Measurements from ENCODE around the gene CRTC1. TPM values are rescaled to one million over a fixed set of nuclear protein-coding genes. Genes with fewer than 3 reads are reported as not detected.
"Not testable (repeated sequence)": the region's sequence is repeated elsewhere in the genome, so short reads cannot be mapped to it uniquely, and the experiment has no call there.

CRTC1 gene
- total and polyA plus RNA-seq, 8 donors: 5.2 to 18.1 (median 7.5) TPM

DNA sequence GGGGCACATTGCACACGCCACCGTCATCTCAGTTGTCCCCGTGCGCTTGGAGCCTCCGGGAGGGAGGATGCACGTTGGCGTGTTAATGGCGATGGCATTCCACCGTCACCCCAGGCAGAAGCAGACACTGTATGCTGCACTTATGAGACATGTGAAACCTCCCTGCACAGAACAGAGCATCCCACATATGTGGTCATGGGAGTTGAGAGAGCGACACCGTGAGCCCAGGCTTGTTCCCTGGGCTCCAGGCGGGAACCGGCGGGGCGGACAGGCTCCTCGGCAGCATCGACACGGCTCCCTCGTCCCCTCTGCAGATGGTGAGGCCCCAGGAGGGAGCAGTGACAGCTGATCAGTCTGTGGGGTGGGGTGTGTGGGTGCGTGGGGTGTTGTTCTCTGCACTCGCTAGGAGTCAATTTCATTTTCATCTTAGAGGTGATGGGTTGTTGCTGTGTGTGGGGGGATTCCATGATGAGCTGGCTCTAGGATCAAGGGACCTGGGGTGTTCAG is 40.4 kb downstream of the CRTC1 start:
- no peak for ATAC-seq
- no peaks in the 10 kb centered on the region for H3K36me3 ChIP-seq

DNA sequence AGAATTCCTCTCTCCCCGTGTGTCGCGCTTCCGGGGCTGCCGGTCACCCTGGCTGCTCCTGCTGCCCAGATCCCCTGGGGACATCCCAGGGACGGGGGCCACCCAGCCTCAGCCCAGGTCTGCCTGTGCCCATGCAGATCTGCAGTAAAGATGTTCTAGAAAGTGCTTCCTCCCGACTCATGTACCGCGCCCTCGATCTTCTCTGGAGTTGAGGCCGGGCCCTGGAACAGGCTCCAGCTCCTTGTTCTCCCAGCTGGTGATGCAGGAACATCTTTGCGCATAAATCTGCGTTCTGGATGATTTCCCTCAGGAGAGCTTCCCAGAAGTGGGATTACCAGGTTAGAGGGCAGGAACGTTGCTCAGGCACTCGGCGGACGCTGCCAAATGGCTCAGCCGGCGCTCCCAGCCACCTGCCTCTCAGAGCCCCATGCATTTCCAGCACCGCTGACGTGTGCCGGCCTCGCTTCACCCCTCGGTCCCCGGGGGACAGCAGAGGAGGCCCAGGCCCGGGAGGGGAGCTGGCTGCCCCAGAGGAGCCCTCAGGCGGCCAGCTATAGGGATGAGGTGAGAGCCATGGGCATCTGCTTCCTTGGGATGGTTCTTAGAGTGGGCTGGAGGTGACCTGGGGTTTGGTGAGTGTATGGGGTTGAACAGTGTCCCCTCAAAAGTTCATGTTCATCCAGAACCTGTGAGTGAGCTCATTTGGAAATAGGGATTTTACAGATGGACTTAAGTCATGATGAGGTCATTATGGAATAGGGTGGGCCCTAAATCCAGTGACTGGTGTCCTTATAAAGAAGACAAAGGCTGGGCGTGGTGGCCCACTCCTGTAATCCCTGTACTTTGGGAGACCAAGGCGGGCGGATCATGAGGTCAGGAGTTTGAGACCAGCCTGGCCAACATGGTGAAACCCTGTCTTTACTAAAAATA is 42.6 kb downstream of the CRTC1 start:
- peak in 1 of 4 donors; percentile 8 for ATAC-seq
- Histone ChIP-seq H3K36me3 (no peaks in the 10 kb centered on the region), H3K27ac (no peak overlapping the region), H3K27me3 (no peaks in the 10 kb centered on the region), H3K4me3 (no peak overlapping the region), H3K9me3 (no peaks in the 10 kb centered on the region), H3K4me1 (no peaks in the 10 kb centered on the region)
- no peak for DNase-seq
- FAIRE-seq: no peak
- TF ChIP-seq, protein P1, sequence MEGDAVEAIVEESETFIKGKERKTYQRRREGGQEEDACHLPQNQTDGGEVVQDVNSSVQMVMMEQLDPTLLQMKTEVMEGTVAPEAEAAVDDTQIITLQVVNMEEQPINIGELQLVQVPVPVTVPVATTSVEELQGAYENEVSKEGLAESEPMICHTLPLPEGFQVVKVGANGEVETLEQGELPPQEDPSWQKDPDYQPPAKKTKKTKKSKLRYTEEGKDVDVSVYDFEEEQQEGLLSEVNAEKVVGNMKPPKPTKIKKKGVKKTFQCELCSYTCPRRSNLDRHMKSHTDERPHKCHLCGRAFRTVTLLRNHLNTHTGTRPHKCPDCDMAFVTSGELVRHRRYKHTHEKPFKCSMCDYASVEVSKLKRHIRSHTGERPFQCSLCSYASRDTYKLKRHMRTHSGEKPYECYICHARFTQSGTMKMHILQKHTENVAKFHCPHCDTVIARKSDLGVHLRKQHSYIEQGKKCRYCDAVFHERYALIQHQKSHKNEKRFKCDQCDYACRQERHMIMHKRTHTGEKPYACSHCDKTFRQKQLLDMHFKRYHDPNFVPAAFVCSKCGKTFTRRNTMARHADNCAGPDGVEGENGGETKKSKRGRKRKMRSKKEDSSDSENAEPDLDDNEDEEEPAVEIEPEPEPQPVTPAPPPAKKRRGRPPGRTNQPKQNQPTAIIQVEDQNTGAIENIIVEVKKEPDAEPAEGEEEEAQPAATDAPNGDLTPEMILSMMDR (IDR thresholded peaks at IDR 0.05): no peak
- WGBS, 2 donors: 92 to 95% methylated on average over 25 to 30 of the region's 30 CpGs
- intact Hi-C loops (cut with DNase I): no loop called here

More for the DNA sequence above, 40.4 kb downstream of the CRTC1 start:
- intact Hi-C loops (cut with DNase I): no loop called here
- TF ChIP-seq, protein P1 (IDR thresholded peaks at IDR 0.05): no peak
- FAIRE-seq (no peak), DNase-seq (no peak)
- 87 to 89% methylated on average over 21 of the region's 21 CpGs for WGBS, 2 donors
- H3K27ac ChIP-seq: no peak overlapping the region
- no peaks in the 10 kb centered on the region for H3K27me3 ChIP-seq
- H3K4me3 ChIP-seq: no peak overlapping the region
- no peaks in the 10 kb centered on the region for H3K9me3 ChIP-seq
- H3K4me1 ChIP-seq: no peaks in the 10 kb centered on the region

DNA sequence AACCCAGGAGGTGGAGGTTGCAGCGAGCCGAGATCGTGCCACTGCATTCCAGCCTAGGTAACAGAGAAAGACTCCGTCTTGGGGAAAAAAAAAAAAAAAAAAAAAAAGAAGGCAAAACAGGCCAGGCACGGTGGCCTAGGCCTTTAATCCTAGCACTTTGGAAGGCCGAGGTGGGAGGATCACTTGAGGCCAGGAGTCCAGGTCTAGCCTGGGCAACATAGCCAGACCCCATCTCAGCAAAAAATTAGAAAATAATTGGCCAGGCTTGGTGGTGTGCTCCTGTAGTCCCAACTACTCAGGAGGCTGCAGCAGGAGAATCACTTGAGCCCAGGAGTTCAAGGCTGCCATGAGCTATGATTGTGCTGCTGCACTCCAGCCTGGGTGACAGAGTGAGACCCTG is 43.4 kb downstream of the CRTC1 start:
- Histone ChIP-seq H3K9me3 (no peaks in the 10 kb centered on the region), H3K4me1 (no peaks in the 10 kb centered on the region), H3K36me3 (no peaks in the 10 kb centered on the region), H3K4me3 (no peak overlapping the region), H3K27ac (no peak overlapping the region), H3K27me3 (no peaks in the 10 kb centered on the region)
- intact Hi-C loops (cut with DNase I): no loop called here
- no peak for ATAC-seq
- 77 to 80% methylated on average over 6 of the region's 6 CpGs for WGBS, 2 donors
- no peak for FAIRE-seq
- no peak for DNase-seq
- TF ChIP-seq, protein P1 (IDR thresholded peaks at IDR 0.05): no peak

DNA sequence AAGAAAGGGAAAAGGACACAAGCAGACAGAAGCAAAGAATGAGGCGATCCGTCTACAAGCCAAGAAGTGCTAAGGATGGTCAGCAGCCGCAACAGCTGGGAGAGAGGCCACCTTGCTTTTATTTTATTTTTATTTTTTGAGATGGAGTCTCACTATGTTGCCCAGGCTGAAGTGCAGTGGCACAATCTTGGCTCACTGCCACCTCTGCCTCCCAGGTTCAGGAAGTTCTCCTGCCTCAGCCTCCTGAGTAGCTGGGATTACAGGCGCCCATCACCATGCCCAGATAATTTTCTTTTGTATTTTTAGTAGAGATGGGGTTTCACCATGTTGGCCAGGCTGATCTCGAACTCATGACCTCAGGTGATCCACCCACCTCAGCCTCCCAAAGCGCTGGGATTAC is 44.1 kb downstream of the CRTC1 start:
- H3K36me3 ChIP-seq; DNase-seq; H3K9me3 ChIP-seq; H3K27ac ChIP-seq; H3K4me3 ChIP-seq; ATAC-seq; H3K4me1 ChIP-seq; FAIRE-seq; H3K27me3 ChIP-seq; intact Hi-C loops (cut with DNase I): not testable (repeated sequence)
- WGBS, 2 donors: 96 to 97% methylated on average over 6 of the region's 6 CpGs

DNA sequence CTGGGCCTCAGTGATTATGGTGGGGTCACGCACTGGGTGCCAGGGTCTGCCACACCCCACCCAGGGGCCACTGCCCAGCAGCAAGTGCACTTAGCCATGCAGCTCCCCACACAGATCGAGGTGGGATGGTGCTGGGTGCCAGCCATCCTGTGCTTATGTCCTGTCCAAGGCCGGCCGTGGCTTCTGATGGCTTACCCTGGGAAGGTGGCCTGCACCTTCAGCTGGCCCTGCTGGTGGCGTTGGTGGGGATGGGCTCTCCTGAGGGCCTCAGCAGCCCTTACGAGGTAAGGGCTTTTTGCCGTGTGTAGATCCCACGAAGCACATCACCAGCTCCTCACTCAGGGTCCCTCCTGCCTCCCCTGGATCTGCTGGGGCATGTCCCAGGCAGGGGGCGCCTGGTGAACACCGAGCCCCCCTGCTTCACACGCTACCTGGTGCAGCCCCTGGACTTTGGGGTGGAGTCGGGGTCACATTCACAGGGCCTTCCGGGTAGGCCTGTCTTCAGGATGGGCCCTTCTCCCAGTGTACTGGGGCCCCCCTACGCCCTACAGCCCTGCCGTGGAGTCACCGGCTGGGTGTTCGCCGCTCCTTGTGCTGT is 46.6 kb downstream of the CRTC1 start:
- Histone ChIP-seq H3K9me3 (no peaks in the 10 kb centered on the region), H3K4me1 (no peaks in the 10 kb centered on the region), H3K27me3 (no peaks in the 10 kb centered on the region), H3K4me3 (no peak overlapping the region), H3K27ac (no peak overlapping the region), H3K36me3 (no peaks in the 10 kb centered on the region)
- FAIRE-seq (no peak), ATAC-seq (no peak), DNase-seq (no peak)
- intact Hi-C loops (cut with DNase I): no loop called here
- TF ChIP-seq, protein P1 (IDR thresholded peaks at IDR 0.05): no peak
- 92 to 94% methylated on average over 17 to 18 of the region's 18 CpGs for WGBS, 2 donors

Measured in pancreas (tissue), 10 donors.